Fibroblast of lung (primary cell): ENCODE measurements around the gene HBM.

Source experiments
- CTCF ChIP-seq, 2 donors: IDR thresholded peaks in 1 of 2; conservative IDR thresholded peaks in 1 of 2; 1 replicate in 1 of 2; 2 replicates in 1 of 2; pipeline ENCODE4 v1.5.1; 2011 to 2012; ENCODE audit warnings: low read length in 2 of 2, control low read depth in 1 of 2, inconsistent platforms in 1 of 2, low read depth in 1 of 2, mild to moderate bottlenecking in 1 of 2
- EZH2 ChIP-seq: IDR thresholded peaks from 2 replicates; pipeline ENCODE4 v1.5.1; 2012; ENCODE audit warnings: low read length, control low read depth, mild to moderate bottlenecking; ENCODE audit errors: missing control alignments

GRCh38 chr16:117379-118365 is 48.1 kb upstream of the HBM start:
- peak; percentile 57 to 70 for TF ChIP-seq CTCF (conservative IDR thresholded peaks at IDR 0.05 in 1 of 2, IDR thresholded peaks at IDR 0.05 in 1 of 2; ENCODE audit: low read depth in 1 of 2, low read length in 2 of 2)
- no peak for TF ChIP-seq EZH2
